Ovary (tissue), 9 donors: Measurements from ENCODE around the gene CLTB. TPM values are rescaled to one million over a fixed set of nuclear protein-coding genes. Genes with fewer than 3 reads are reported as not detected.

Source experiments
- DNase-seq, 5 donors: peaks; one replicate each; pipeline ENCODE4 v3.0.0-alpha.2; 2019 to 2020
- H3K27ac ChIP-seq, 2 donors: fragments of 200-600 bp; one replicate each; pipeline versions ENCODE4 v1.5.1 to v1.8.0; 2019 to 2022
- H3K27me3 ChIP-seq: fragments of 200-600 bp; one replicate; pipeline ENCODE4 v1.8.0; 2022
- H3K36me3 ChIP-seq: fragments of 200-600 bp; sonication (generic); one replicate; pipeline ENCODE4 v1.5.1; 2019
- H3K4me1 ChIP-seq: one replicate; pipeline ENCODE4 v1.8.1; 2013; ENCODE audit warnings: mild to moderate bottlenecking, moderate library complexity; ENCODE audit not compliant: insufficient read depth
- H3K4me3 ChIP-seq: fragments of 200-600 bp; sonication (generic); one replicate; pipeline ENCODE4 v1.5.1; 2017
- H3K9me3 ChIP-seq, 2 donors: fragments of 200-600 bp in 1 of 2; sonication (generic) in 1 of 2; one replicate each; pipeline versions ENCODE4 v1.5.1 to v1.8.1; 2013 to 2019; ENCODE audit warnings: mild to moderate bottlenecking in 1 of 2, moderate library complexity in 1 of 2
- EP300 ChIP-seq: sonication (generic); formaldehyde crosslinking; IDR thresholded peaks from one replicate; pipeline ENCODE4 v1.6.1; 2017; ENCODE audit warnings: antibody characterized with exemption
- POLR2A ChIP-seq: fragments of 450-650 bp; IDR thresholded peaks from one replicate; pipeline ENCODE4 v1.6.1; 2017; ENCODE audit warnings: antibody characterized with exemption, mild to moderate bottlenecking, moderate library complexity
- WGBS, 3 donors: extraction: QIAGEN DNeasy Blood & Tissue Kit in 1 of 3; methylation state at CpG; one replicate each; pipeline versions ENCODE4 v1.1.5 to v1.1.7; 2013 to 2017; 5-methylcytosine and 5-hydroxymethylcytosine counted together
- intact Hi-C, 4 donors: fragments of 100-400 bp; cut with DNase I; formaldehyde crosslinking; loops; one replicate each; pipeline versions ENCODE4 v1.11.0 to v1.15.1; 2022 to 2023
- polyA plus RNA-seq, 2 donors: library from polyadenylated mRNA; stranded (reverse); fragments of 200-250 nt in 1 of 2; fragments of 350-450 nt in 1 of 2; fragmentation: Illumina TruSeq in 1 of 2; extraction: RNeasy Lipid Tissue Mini Kit (QIAGEN cat#74804) in 1 of 2; gene quantifications; one replicate each; pipeline ENCODE4 v1.2.3, GENCODE V29; 2013 to 2014
- total RNA-seq, 7 donors: library from RNA; depleted of rRNA in 2 of 7; stranded (reverse); fragments of >200 nt in 2 of 7; fragmentation: NEBNext Ultra II Directional in 3 of 7; extraction: Animal tissue kit (Norgen Biotek cat#: 25700) in 3 of 7; gene quantifications; one replicate each; pipeline versions ENCODE4 v1.1.0 to v1.2.4, GENCODE V29; 2016 to 2023
- TF ChIP-seq, protein P1 (sequence below), 3 donors: fragments of 450-650 bp in 2 of 3; fragments of 200-600 bp in 1 of 3; IDR thresholded peaks; one replicate each; pipeline versions ENCODE4 v1.5.1 to v1.8.0; 2016 to 2022; ENCODE audit warnings: antibody characterized with exemption in 3 of 3, mild to moderate bottlenecking in 1 of 3
- donor health status: DM: no; HTN: no; CAD: no; lungs with moderate emphysema.
- donor health status: DM: no; HTN: no; CAD: no.
- donor health status: Bipolar disorder and iron deficiency.
- donor health status: DM: yes; HTN: yes; CAD: no.
- donor health status: DM: no; HTN: no; CAD: no.
- donor health status: DM: yes; HTN: yes; CAD: no.

CLTB gene
- total and polyA plus RNA-seq, 9 donors, result 35.9 to 138 (median 112) TPM

DNA sequence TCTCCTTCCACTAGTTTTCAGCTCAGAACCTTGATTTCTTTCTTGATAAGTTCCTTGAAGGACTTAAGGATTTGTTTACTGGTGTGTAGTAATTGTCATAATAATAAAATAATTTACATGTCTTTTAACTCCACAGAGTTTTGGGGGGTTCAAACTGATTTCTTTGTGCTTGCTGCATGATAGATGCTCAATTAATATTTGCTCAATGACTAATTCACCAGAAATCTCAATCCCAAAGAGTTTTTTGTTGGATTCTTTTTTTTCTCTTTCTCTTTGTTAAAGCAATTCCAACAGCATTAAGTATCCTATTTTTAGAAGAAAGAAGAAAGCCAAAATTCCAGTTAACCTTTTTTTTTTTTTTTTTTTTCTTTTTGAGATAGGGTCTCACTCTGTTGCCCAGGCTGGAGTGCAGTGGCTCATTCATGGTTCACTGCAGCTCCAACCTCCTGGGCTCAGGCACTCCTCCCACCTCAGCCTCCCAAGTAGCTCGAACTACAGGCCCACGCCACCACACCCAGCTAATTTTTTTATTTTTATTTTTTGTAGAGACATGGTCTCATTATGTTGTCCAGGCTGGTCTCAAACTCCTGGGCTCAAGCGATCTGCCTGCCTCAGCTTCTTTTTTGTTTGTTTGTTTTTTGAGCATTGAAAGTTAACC, 42.7 kb upstream of the CLTB start:
- TF ChIP-seq, protein P1, sequence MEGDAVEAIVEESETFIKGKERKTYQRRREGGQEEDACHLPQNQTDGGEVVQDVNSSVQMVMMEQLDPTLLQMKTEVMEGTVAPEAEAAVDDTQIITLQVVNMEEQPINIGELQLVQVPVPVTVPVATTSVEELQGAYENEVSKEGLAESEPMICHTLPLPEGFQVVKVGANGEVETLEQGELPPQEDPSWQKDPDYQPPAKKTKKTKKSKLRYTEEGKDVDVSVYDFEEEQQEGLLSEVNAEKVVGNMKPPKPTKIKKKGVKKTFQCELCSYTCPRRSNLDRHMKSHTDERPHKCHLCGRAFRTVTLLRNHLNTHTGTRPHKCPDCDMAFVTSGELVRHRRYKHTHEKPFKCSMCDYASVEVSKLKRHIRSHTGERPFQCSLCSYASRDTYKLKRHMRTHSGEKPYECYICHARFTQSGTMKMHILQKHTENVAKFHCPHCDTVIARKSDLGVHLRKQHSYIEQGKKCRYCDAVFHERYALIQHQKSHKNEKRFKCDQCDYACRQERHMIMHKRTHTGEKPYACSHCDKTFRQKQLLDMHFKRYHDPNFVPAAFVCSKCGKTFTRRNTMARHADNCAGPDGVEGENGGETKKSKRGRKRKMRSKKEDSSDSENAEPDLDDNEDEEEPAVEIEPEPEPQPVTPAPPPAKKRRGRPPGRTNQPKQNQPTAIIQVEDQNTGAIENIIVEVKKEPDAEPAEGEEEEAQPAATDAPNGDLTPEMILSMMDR (IDR thresholded peaks at IDR 0.05), result no peak
- TF ChIP-seq POLR2A (no peak), EP300 (no peak)
- Histone ChIP-seq H3K36me3 (no peaks in the 10 kb centered on the region), H3K4me3 (no peak overlapping the region), H3K9me3 (no peaks in the 10 kb centered on the region), H3K27me3 (no peaks in the 10 kb centered on the region), H3K4me1 (peaks cover 2% of the 10 kb centered on the region), H3K27ac (no peak overlapping the region)
- intact Hi-C loops, result loop anchor here in 1 of 4 donors (5.0 kb wide), 1 partner anchor 63 kb away; no protein-coding TSS in a partner anchor
- DNase-seq, result no peak
- 96 to 98% (median 98%) methylated on average over 3 of the region's 3 CpGs for WGBS, 3 donors

DNA sequence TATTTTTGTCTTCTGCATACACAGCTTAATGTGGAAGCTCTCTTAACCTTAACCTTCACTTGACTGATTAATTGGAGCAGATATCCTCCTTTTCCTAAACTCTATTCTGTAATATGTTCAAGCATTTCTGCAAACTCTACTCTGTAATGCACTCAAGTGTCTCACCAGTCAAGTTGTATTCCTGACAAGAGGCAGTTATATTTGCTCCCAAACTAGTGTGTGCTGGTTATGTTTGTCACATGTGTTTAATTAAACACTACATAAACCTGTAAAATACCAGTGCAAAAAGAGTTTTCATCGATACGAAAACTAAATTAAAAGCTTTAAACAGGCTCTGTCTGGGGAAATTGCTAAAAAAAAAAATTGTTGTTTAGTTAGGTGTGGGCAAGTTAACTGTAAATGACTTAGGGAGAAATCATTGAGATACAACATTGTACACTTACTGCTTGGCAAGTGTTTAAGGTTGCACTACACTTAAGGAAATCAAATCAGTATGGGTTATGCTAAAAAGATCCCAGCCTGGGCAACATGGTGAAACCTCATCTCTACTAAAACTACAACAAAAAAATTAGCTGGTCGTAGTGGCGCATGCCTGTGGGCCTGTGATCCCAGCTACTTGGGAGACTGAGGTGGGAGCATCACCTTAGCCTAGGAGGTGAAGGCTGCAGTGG, 38.5 kb upstream of the CLTB start:
- intact Hi-C loops, result loop anchor here in 1 of 4 donors (5.0 kb wide), 1 partner anchor 67 kb away; no protein-coding TSS in a partner anchor
- WGBS, 3 donors, result 91 to 94% (median 93%) methylated on average over 4 of the region's 4 CpGs
- Histone ChIP-seq H3K36me3 (no peaks in the 10 kb centered on the region), H3K9me3 (no peaks in the 10 kb centered on the region), H3K27ac (no peak overlapping the region), H3K4me3 (no peak overlapping the region), H3K27me3 (no peaks in the 10 kb centered on the region), H3K4me1 (peaks cover 2% of the 10 kb centered on the region)
- DNase-seq, result no peak
- TF ChIP-seq, protein P1 (IDR thresholded peaks at IDR 0.05), result no peak
- TF ChIP-seq EP300, result no peak
- TF ChIP-seq POLR2A, result no peak

DNA sequence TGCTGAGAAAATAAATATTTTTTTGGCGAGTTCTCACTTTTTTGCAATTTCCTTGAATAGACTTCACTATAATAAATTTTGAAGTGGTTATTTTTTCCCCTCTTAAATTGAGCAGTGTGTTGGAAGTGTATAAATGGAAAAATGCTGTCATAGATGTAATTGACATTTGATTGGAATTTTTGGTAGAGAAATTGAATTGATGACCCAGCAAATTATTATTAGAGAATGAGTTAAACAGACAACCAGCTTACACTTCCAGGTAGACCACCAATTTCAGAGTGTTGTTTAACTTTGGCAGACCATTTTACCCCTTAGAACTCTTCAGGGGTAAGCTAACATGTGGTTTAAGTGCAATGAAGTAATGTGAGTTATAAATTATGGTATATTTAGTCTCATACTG, 33.7 kb upstream of the CLTB start:
- Histone ChIP-seq H3K9me3 (no peaks in the 10 kb centered on the region), H3K27me3 (no peaks in the 10 kb centered on the region), H3K27ac (no peak overlapping the region), H3K4me1 (peaks cover 8% of the 10 kb centered on the region), H3K36me3 (no peaks in the 10 kb centered on the region), H3K4me3 (no peak overlapping the region)
- TF ChIP-seq POLR2A (no peak), EP300 (no peak)
- TF ChIP-seq, protein P1 (IDR thresholded peaks at IDR 0.05), result no peak
- intact Hi-C loops, result no loop called here
- DNase-seq, result no peak
- WGBS, 3 donors, result 63 to 69% (median 67%) methylated on average over 1 of the region's 1 CpG

DNA sequence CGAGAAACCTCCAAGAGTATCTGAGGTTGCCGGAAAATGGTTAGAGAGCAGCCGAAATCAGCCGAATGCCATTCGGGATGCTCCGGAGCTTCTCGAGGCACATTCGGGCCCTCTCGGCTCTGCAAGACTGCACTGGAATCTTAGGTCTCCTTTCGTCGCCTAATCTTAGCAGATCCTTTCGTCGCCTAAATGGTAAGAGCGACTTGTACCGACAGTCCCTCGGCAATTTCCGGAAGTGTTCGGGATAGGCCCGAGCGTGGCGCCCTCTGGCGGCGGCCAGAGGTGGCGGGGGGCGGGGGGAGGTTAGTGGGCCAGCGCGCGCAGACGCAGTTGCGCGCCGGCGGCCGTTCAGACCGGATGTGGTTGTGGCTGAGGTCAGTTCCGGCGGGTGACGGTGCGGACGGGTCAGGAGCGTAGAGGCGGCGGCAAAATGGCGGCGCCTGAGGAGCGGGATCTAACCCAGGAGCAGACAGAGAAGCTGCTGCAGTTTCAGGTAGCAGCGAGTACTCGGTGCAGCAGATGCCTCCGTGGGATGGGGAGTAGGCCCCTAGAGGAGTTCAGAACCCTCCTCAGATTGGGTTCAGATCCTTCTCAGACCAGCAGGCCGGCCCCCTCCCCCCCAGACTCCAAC, 31.8 kb upstream of the CLTB start, which contains the start of gene FAF2:
Gene FAF2 (plus strand): TSS at position 408 of the 631 bp plus-strand sequence. CDS start 23 bp downstream, at position 431.
- no peaks in the 10 kb centered on the region for H3K27me3 ChIP-seq
- H3K4me3 ChIP-seq, result peak within 1 kb of the TSS; percentile 81
- 0% methylated on average over 45 to 50 of the region's 50 CpGs for WGBS, 3 donors
- H3K27ac ChIP-seq, result peak within 1 kb of the TSS; percentile 87 to 96
- DNase-seq, result peak; percentile 95 to 100 (median 97)
- intact Hi-C loops, result loop anchor here in 1 of 4 donors (1.0 to 5.0 kb wide), 3 partner anchors 32 to 94 kb away; partner anchors contain the start of genes CLTB, HIGD2A and NOP16
- peaks cover 8% of the 10 kb centered on the region for H3K4me1 ChIP-seq
- no peaks in the 10 kb centered on the region for H3K9me3 ChIP-seq
- TF ChIP-seq POLR2A (peak; percentile 97), EP300 (no peak)
- TF ChIP-seq, protein P1 (IDR thresholded peaks at IDR 0.05), result peak; percentile 96 to 98 (median 97)
- no peaks in the 10 kb centered on the region for H3K36me3 ChIP-seq
